K562 (cell line): ENCODE data around the gene ANO7. TPM values are rescaled to one million over a fixed set of nuclear protein-coding genes. Genes with fewer than 3 reads are reported as not detected.

ENCODE experiments used
- EWSR1 ChIP-seq: fragments of 450-650 bp; IDR thresholded peaks from 2 replicates; pipeline ENCODE4 v1.6.1; 2018; ENCODE audit warnings: borderline replicate concordance, mild to moderate bottlenecking, low read depth, moderate library complexity; ENCODE audit not compliant: partially characterized antibody
- HDAC1 ChIP-seq, 2 experiments: fragments of 450-650 bp; IDR thresholded peaks; 2 replicates each; pipeline ENCODE4 v1.6.1; 2016 to 2017; ENCODE audit warnings: inconsistent platforms in 1 of 2, mild to moderate bottlenecking in 1 of 2, moderate library complexity in 1 of 2
- HOMEZ ChIP-seq: fragments of 250-450 bp; sonication (Bioruptor Pico); IDR thresholded peaks from 2 replicates; pipeline ENCODE4 v1.4.0; 2020; ENCODE audit warnings: mild to moderate bottlenecking, moderate library complexity
- MBD2 ChIP-seq: sonication (generic); IDR thresholded peaks from 2 replicates; pipeline ENCODE4 v1.6.1; 2016; ENCODE audit warnings: low read depth, borderline replicate concordance
- MXI1 ChIP-seq: IDR thresholded peaks from 2 replicates; pipeline ENCODE4 v1.6.1; 2011; ENCODE audit warnings: low read depth, mild to moderate bottlenecking, improper control_type of control experiment, low read length
- NR1H2 ChIP-seq: sonication (generic); formaldehyde crosslinking; IDR thresholded peaks from 2 replicates; pipeline ENCODE4 v1.4.0; 2020; ENCODE audit warnings: mild to moderate bottlenecking, missing genetic modification reagents
- YY1 ChIP-seq, 3 experiments: IDR thresholded peaks; 2 replicates each; pipeline ENCODE4 v1.6.1; 2011; ENCODE audit warnings: low read length in 2 of 3, mild to moderate bottlenecking in 2 of 3, moderate library complexity in 2 of 3, borderline replicate concordance in 1 of 3, control low read depth in 1 of 3, low read depth in 1 of 3; ENCODE audit not compliant: insufficient read depth in 3 of 3, insufficient replicate concordance in 2 of 3, control insufficient read depth in 1 of 3, insufficient read length in 1 of 3; ENCODE audit errors: extremely low read depth in 1 of 3
- ZEB2 ChIP-seq: fragments of 450-650 bp; IDR thresholded peaks from 2 replicates; pipeline ENCODE4 v1.6.1; 2016
- ZFP91 ChIP-seq: sonication (generic); formaldehyde crosslinking; IDR thresholded peaks from 2 replicates; pipeline ENCODE4 v1.8.0; 2022; ENCODE audit warnings: mild to moderate bottlenecking, missing genetic modification reagents
- ZNF407 ChIP-seq: fragments of 450-650 bp; IDR thresholded peaks from 2 replicates; pipeline ENCODE4 v1.6.1; 2016; ENCODE audit warnings: low read depth
- ZNF583 ChIP-seq: fragments of 250-450 bp; sonication (Bioruptor Pico); IDR thresholded peaks from 2 replicates; pipeline ENCODE4 v1.4.0; 2020
- ZNF766 ChIP-seq: fragments of 200-800 bp; sonication (Bioruptor generic); conservative IDR thresholded peaks from 2 replicates; pipeline ENCODE4 v1.6.1; 2016; ENCODE audit warnings: missing genetic modification characterization, missing compliant biosample characterization
- polyA plus RNA-seq, 8 experiments: library from polyadenylated mRNA; depleted of rRNA in 4 of 8; stranded (reverse) in 5 of 8; unstranded in 3 of 8; fragments of >200 nt; fragmentation: Nextera tagmentation in 2 of 8; fragmentation: Illumina TruSeq in 1 of 8; extraction: Ambion mirVana in 2 of 8; extraction: Trizol in 1 of 8; gene quantifications; 2 replicates each; pipeline versions ENCODE4 v1.2.1 to v1.2.3, GENCODE V29; 2011 to 2014; ENCODE audit warnings: inconsistent platforms in 1 of 8, missing spikeins in 1 of 8
- total RNA-seq, 7 experiments: library from RNA; depleted of rRNA in 6 of 7; stranded (reverse); fragments of >200 nt in 6 of 7; fragmentation: Illumina TruSeq in 2 of 7; extraction: Trizol in 2 of 7; gene quantifications; 2 replicates each; pipeline versions ENCODE4 v1.2.1 to v1.2.3, GENCODE V29; 2011 to 2021; ENCODE audit warnings: low replicate concordance in 1 of 7

Gene ANO7
- total and polyA plus RNA-seq, 9 of the 15 experiments (the other 6 are each of a cell fraction or from before 2014, with no cell fraction given) = 0.28 to 5.1 (median 1.1) TPM

DNA sequence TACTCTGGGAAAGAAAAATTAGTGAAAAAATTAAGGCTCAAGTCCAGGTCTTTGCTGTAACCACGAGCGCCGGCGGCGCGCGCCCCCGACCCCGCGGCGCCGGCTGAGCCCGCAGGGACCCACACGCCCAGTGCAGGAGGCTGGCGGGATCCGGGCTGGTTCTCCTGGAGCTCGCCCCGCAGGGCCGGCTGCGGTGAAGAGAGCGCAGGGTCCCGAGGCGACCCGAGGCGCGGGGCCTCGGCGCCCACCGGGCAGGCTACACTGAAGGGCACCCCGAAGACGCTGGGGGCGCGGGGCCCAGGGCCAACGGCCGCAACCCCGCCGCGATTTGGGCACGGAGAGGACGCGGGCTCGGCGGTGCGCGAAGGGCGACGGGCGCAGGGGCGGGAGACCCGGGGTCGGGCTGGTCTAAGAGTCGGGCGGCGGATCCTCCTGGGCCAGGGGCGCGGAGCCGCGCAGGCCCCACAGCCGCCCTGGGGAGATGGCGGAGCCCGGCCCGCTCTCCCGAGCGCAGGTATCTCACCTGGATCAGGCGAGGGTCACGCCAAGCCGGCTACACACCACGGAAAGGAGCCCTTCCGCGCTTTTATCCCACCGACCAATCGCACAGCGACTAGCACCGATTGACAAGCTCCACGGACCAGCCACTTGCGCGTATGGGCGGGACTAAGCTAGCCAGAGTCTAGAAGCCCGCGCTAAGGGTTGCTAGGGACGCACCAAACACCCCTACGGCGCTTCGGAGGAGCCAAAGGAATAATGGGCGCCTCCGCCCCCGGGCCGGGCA lies 39.4 kb upstream of the ANO7 start, which contains the start of gene PASK (continued):
- TF ChIP-seq ZFP91 (CRISPR knock-in tag) = no peak
- TF ChIP-seq YY1 (IDR thresholded peaks at IDR 0.05; ENCODE audit: borderline replicate concordance in 1 of 3, control insufficient read depth in 1 of 3, extremely low read depth in 1 of 3, insufficient read depth in 3 of 3, insufficient read length in 1 of 3, insufficient replicate concordance in 2 of 3, low read depth in 1 of 3, low read length in 2 of 3) = peak in 2 of 3 experiments; percentile 77 to 85
- no peak for TF ChIP-seq EWSR1
- no peak for TF ChIP-seq ZNF583
- TF ChIP-seq ZEB2 = no peak
- TF ChIP-seq MXI1 = 0 out of 2 replicates have a peak, but pooled peaks have one; percentile 47
- peak; percentile 91 for TF ChIP-seq ZNF407
- no peak for TF ChIP-seq HOMEZ (CRISPR knock-in tag)
- no peak for TF ChIP-seq ZNF766 (CRISPR knock-in tag)
- TF ChIP-seq HDAC1 (IDR thresholded peaks at IDR 0.05) = peak in 1 of 2 experiments; percentile 9; a peak in 1 of 4 replicates
- TF ChIP-seq MBD2 = peak; percentile 80
- no peak for TF ChIP-seq NR1H2
